Measurements from ENCODE around the gene AGBL2.

Gene AGBL2

GRCh38 chr11:47705721-47706120 lies 9.4 kb downstream of the AGBL2 start:
- H3K27me3 ChIP-seq (ENCODE audit: insufficient read depth, low read depth), result no peaks in the 10 kb centered on the region
- H3K36me3 ChIP-seq (ENCODE audit: insufficient read depth), result no peaks in the 10 kb centered on the region
- no peak overlapping the region for H2AFZ ChIP-seq (ENCODE audit: low read depth)
- TF ChIP-seq CTCF (conservative IDR thresholded peaks at IDR 0.05; ENCODE audit: low read depth, low read length), result no peak
- H3K4me3 ChIP-seq (IDR thresholded peaks at IDR 0.05; ENCODE audit: insufficient read depth, low read depth, low read length), result no peak overlapping the region
- peaks cover 11% of the 10 kb centered on the region for H3K4me1 ChIP-seq (ENCODE audit: low read depth, poor library complexity, severe bottlenecking)
- H3K9ac ChIP-seq, result no peak overlapping the region
- H3K79me2 ChIP-seq (ENCODE audit: insufficient read depth, low read depth), result no peaks in the 10 kb centered on the region
- H4K20me1 ChIP-seq (ENCODE audit: insufficient read depth), result no peaks in the 10 kb centered on the region
- no peak overlapping the region for H3K4me2 ChIP-seq
- H3K27ac ChIP-seq, result no peak overlapping the region

- H4K20me1 ChIP-seq (ENCODE audit: insufficient read depth), result no peaks in the 10 kb centered on the region
- no peak overlapping the region for H3K4me3 ChIP-seq (IDR thresholded peaks at IDR 0.05; ENCODE audit: insufficient read depth, low read depth, low read length)
- no peaks in the 10 kb centered on the region for H3K4me1 ChIP-seq (ENCODE audit: low read depth, poor library complexity, severe bottlenecking)
- H3K9ac ChIP-seq, result no peak overlapping the region
- no peak overlapping the region for H3K4me2 ChIP-seq
- H3K27ac ChIP-seq, result no peak overlapping the region
- TF ChIP-seq CTCF (conservative IDR thresholded peaks at IDR 0.05; ENCODE audit: low read depth, low read length), result no peak
- H3K79me2 ChIP-seq (ENCODE audit: insufficient read depth, low read depth), result no peaks in the 10 kb centered on the region
- no peaks in the 10 kb centered on the region for H3K27me3 ChIP-seq (ENCODE audit: insufficient read depth, low read depth)
- H3K36me3 ChIP-seq (ENCODE audit: insufficient read depth), result no peaks in the 10 kb centered on the region
- H2AFZ ChIP-seq (ENCODE audit: low read depth), result no peak overlapping the region
These were observed 23.2 kb downstream of the AGBL2 start for GRCh38 chr11:47691979-47692378.

GRCh38 chr11:47689480-47689879 lies 25.7 kb downstream of the AGBL2 start:
- H3K9ac ChIP-seq, result no peak overlapping the region

GRCh38 chr11:47688991-47689390 lies 26.2 kb downstream of the AGBL2 start:
- Histone ChIP-seq H3K4me1 (ENCODE audit: low read depth, poor library complexity, severe bottlenecking) (no peaks in the 10 kb centered on the region), H3K79me2 (ENCODE audit: insufficient read depth, low read depth) (no peaks in the 10 kb centered on the region), H3K36me3 (ENCODE audit: insufficient read depth) (no peaks in the 10 kb centered on the region), H3K4me2 (no peak overlapping the region), H3K27me3 (ENCODE audit: insufficient read depth, low read depth) (no peaks in the 10 kb centered on the region), H3K4me3 (IDR thresholded peaks at IDR 0.05; ENCODE audit: insufficient read depth, low read depth, low read length) (no peak overlapping the region), H3K9ac (no peak overlapping the region), H2AFZ (ENCODE audit: low read depth) (no peak overlapping the region), H3K27ac (no peak overlapping the region), H4K20me1 (ENCODE audit: insufficient read depth) (no peaks in the 10 kb centered on the region)
- TF ChIP-seq CTCF (conservative IDR thresholded peaks at IDR 0.05; ENCODE audit: low read depth, low read length), result no peak

More at GRCh38 chr11:47689480-47689879, 25.7 kb downstream of the AGBL2 start:
- Histone ChIP-seq H3K36me3 (ENCODE audit: insufficient read depth) (no peaks in the 10 kb centered on the region), H4K20me1 (ENCODE audit: insufficient read depth) (no peaks in the 10 kb centered on the region), H3K4me2 (no peak overlapping the region), H3K27me3 (ENCODE audit: insufficient read depth, low read depth) (no peaks in the 10 kb centered on the region), H3K79me2 (ENCODE audit: insufficient read depth, low read depth) (no peaks in the 10 kb centered on the region), H2AFZ (ENCODE audit: low read depth) (no peak overlapping the region), H3K27ac (no peak overlapping the region), H3K4me3 (IDR thresholded peaks at IDR 0.05; ENCODE audit: insufficient read depth, low read depth, low read length) (no peak overlapping the region), H3K4me1 (ENCODE audit: low read depth, poor library complexity, severe bottlenecking) (no peaks in the 10 kb centered on the region)
- no peak for TF ChIP-seq CTCF (conservative IDR thresholded peaks at IDR 0.05; ENCODE audit: low read depth, low read length)

All from KMS-11 (cell line).